Measurements from ENCODE around the gene EMC9. TPM values are rescaled to one million over a fixed set of nuclear protein-coding genes. Genes with fewer than 3 reads are reported as not detected.

EMC9 gene
- total and polyA plus RNA-seq, 2 of the 8 experiments (the other 6 are each of a cell fraction or from before 2014, with no cell fraction given): 38.4 to 47.2 TPM

- TF ChIP-seq CBX5 (IDR thresholded peaks at IDR 0.05; ENCODE audit: low read depth, low read length) (no peak), NANOG (IDR thresholded peaks at IDR 0.05; ENCODE audit: insufficient read depth, low read depth, low read length, poor library complexity, severe bottlenecking) (no peak), RAD21 (IDR thresholded peaks at IDR 0.05 in 1 of 2, conservative IDR thresholded peaks at IDR 0.05 in 1 of 2; ENCODE audit: low read depth in 2 of 2, low read length in 2 of 2) (no peak), POLR2A (IDR thresholded peaks at IDR 0.05; ENCODE audit: control extremely low read depth in 1 of 2, low read depth in 2 of 2, low read length in 2 of 2) (no peak), TEAD4 (IDR thresholded peaks at IDR 0.05; ENCODE audit: low read depth, low read length) (no peak), JUND (IDR thresholded peaks at IDR 0.05; ENCODE audit: low read length) (no peak)
Measured at GRCh38 chr14:24094841-24095270, 46.5 kb downstream of the EMC9 start (continued).

Data from H1 (cell line).